GM12878 (cell line): ENCODE data around the gene ABCB9.

Source experiments
- CHD1 ChIP-seq: IDR thresholded peaks from 2 replicates; pipeline ENCODE4 v1.6.1; 2012; ENCODE audit warnings: low read depth, low read length, improper control_type of control experiment
- LARP7 ChIP-seq: fragments of 450-650 bp; IDR thresholded peaks from 2 replicates; pipeline ENCODE4 v1.6.1; 2017; ENCODE audit warnings: mild to moderate bottlenecking
- NBN ChIP-seq: fragments of 450-650 bp; IDR thresholded peaks from 2 replicates; pipeline ENCODE4 v1.6.1; 2016
- NR2C1 ChIP-seq: fragments of 450-650 bp; IDR thresholded peaks from 2 replicates; pipeline ENCODE4 v1.6.1; 2017; ENCODE audit warnings: antibody characterized with exemption, mild to moderate bottlenecking, moderate library complexity
- POLR2AphosphoS2 ChIP-seq: IDR thresholded peaks from 2 replicates; pipeline ENCODE4 v1.6.1; 2011; ENCODE audit warnings: low read depth, mild to moderate bottlenecking, low read length, improper control_type of control experiment, moderate library complexity
- POLR2AphosphoS5 ChIP-seq: IDR thresholded peaks from 2 replicates; pipeline ENCODE4 v1.6.1; 2011; ENCODE audit warnings: mild to moderate bottlenecking, low read length, inconsistent platforms
- RBBP5 ChIP-seq: fragments of 200-600 bp; sonication (generic); conservative IDR thresholded peaks from 2 replicates; pipeline ENCODE4 v1.6.1; 2016
- SMC3 ChIP-seq: IDR thresholded peaks from 2 replicates; pipeline ENCODE4 v1.6.1; 2011; ENCODE audit warnings: low read length, improper control_type of control experiment, borderline replicate concordance
- TF ChIP-seq, protein P1 (sequence below): IDR thresholded peaks from 2 replicates; pipeline ENCODE4 v1.6.1; 2011; ENCODE audit warnings: borderline replicate concordance, low read depth, mild to moderate bottlenecking, moderate library complexity, mixed read lengths, low read length; ENCODE audit not compliant: insufficient read depth; ENCODE audit errors: extremely low read length
- TF ChIP-seq, protein P2 (sequence below): IDR thresholded peaks from 2 replicates; pipeline ENCODE4 v1.6.1; 2012; ENCODE audit warnings: low read depth, low read length, improper control_type of control experiment
- TF ChIP-seq, protein P3 (sequence below): IDR thresholded peaks from 2 replicates; pipeline ENCODE4 v1.6.1; 2012; ENCODE audit warnings: low read depth, low read length, improper control_type of control experiment
- TF ChIP-seq, protein P4 (sequence below), 3 experiments: IDR thresholded peaks in 2 of 3; conservative IDR thresholded peaks in 1 of 3; 2 replicates each; pipeline ENCODE4 v1.5.1; 2011; ENCODE audit warnings: low read depth in 3 of 3, low read length in 3 of 3, mild to moderate bottlenecking in 3 of 3, control low read depth in 2 of 3, moderate library complexity in 2 of 3, inconsistent platforms in 1 of 3, mixed read lengths in 1 of 3; ENCODE audit not compliant: control insufficient read depth in 2 of 3, insufficient read depth in 1 of 3; ENCODE audit errors: extremely low read depth in 1 of 3
- TF ChIP-seq, protein P5 (sequence below): IDR thresholded peaks from 2 replicates; pipeline ENCODE4 v1.6.1; 2011; ENCODE audit warnings: low read depth, mild to moderate bottlenecking, low read length, moderate library complexity, borderline replicate concordance; ENCODE audit errors: extremely low read depth
- TF ChIP-seq, protein P6 (sequence below): IDR thresholded peaks from 2 replicates; pipeline ENCODE4 v1.6.1; 2012; ENCODE audit warnings: mild to moderate bottlenecking, low read depth, low read length

DNA sequence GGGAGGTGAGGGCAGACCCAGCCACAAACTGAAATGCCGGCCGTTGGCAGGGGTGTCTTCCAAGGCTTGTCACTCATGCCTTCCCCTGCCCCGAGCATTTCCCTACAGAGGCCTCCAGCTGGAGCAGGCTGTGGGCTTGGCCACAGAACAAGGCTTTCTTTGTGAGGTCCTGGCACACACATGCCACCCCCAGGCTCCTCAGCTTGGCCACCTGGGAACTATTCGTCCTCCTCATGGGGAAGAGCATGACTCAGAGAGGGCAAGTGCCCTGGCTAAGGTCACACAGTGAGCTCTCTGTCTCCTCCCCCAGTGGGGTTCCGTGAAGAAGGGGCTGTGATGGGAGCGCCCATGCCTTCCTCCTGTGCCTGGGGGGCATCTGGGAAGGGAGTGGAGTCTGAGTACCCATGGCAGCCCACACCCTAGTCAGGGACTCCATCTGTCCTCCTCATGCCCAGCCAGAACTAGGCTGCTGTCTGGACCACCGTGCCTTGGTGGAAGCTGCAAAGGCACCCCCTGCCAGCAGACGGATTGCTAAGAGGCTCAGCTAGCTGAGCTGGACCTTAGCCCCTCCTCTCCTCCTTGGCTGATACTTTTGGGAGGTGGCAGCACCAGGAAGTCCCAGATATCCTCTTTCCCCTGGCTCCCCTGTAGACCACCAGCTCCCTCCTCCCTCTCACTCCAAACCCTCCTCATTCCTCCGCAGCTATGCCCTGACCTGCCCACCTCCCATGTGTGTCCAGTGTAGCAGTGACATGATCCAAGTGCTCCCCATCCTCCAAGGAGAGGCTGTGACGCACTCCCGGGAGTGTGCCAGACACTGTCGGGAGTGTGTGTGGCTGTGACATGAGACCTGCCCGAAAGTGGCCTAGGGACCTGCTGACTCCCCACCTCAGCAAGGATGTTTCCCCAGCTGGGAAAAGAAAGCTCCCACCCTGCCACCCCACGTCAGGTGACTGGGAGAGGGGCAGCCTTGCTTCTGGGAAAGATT is 21.4 kb downstream of the ABCB9 start:
- TF ChIP-seq, protein P1, sequence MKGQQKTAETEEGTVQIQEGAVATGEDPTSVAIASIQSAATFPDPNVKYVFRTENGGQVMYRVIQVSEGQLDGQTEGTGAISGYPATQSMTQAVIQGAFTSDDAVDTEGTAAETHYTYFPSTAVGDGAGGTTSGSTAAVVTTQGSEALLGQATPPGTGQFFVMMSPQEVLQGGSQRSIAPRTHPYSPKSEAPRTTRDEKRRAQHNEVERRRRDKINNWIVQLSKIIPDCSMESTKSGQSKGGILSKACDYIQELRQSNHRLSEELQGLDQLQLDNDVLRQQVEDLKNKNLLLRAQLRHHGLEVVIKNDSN: no peak
- TF ChIP-seq, protein P2, sequence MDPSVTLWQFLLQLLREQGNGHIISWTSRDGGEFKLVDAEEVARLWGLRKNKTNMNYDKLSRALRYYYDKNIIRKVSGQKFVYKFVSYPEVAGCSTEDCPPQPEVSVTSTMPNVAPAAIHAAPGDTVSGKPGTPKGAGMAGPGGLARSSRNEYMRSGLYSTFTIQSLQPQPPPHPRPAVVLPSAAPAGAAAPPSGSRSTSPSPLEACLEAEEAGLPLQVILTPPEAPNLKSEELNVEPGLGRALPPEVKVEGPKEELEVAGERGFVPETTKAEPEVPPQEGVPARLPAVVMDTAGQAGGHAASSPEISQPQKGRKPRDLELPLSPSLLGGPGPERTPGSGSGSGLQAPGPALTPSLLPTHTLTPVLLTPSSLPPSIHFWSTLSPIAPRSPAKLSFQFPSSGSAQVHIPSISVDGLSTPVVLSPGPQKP: no peak
- TF ChIP-seq POLR2AphosphoS2 (no peak), NR2C1 (no peak), NBN (no peak), CHD1 (no peak), RBBP5 (no peak), SMC3 (no peak), LARP7 (no peak), POLR2AphosphoS5 (no peak)
- TF ChIP-seq, protein P3, sequence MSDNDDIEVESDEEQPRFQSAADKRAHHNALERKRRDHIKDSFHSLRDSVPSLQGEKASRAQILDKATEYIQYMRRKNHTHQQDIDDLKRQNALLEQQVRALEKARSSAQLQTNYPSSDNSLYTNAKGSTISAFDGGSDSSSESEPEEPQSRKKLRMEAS: no peak
- TF ChIP-seq, protein P4, sequence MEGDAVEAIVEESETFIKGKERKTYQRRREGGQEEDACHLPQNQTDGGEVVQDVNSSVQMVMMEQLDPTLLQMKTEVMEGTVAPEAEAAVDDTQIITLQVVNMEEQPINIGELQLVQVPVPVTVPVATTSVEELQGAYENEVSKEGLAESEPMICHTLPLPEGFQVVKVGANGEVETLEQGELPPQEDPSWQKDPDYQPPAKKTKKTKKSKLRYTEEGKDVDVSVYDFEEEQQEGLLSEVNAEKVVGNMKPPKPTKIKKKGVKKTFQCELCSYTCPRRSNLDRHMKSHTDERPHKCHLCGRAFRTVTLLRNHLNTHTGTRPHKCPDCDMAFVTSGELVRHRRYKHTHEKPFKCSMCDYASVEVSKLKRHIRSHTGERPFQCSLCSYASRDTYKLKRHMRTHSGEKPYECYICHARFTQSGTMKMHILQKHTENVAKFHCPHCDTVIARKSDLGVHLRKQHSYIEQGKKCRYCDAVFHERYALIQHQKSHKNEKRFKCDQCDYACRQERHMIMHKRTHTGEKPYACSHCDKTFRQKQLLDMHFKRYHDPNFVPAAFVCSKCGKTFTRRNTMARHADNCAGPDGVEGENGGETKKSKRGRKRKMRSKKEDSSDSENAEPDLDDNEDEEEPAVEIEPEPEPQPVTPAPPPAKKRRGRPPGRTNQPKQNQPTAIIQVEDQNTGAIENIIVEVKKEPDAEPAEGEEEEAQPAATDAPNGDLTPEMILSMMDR (IDR thresholded peaks at IDR 0.05 in 2 of 3, conservative IDR thresholded peaks at IDR 0.05 in 1 of 3; ENCODE audit: control insufficient read depth in 2 of 3, extremely low read depth in 1 of 3, insufficient read depth in 1 of 3, low read depth in 3 of 3, low read length in 3 of 3): no peak
- TF ChIP-seq, protein P5, sequence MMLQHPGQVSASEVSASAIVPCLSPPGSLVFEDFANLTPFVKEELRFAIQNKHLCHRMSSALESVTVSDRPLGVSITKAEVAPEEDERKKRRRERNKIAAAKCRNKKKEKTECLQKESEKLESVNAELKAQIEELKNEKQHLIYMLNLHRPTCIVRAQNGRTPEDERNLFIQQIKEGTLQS: no peak
- TF ChIP-seq, protein P6, sequence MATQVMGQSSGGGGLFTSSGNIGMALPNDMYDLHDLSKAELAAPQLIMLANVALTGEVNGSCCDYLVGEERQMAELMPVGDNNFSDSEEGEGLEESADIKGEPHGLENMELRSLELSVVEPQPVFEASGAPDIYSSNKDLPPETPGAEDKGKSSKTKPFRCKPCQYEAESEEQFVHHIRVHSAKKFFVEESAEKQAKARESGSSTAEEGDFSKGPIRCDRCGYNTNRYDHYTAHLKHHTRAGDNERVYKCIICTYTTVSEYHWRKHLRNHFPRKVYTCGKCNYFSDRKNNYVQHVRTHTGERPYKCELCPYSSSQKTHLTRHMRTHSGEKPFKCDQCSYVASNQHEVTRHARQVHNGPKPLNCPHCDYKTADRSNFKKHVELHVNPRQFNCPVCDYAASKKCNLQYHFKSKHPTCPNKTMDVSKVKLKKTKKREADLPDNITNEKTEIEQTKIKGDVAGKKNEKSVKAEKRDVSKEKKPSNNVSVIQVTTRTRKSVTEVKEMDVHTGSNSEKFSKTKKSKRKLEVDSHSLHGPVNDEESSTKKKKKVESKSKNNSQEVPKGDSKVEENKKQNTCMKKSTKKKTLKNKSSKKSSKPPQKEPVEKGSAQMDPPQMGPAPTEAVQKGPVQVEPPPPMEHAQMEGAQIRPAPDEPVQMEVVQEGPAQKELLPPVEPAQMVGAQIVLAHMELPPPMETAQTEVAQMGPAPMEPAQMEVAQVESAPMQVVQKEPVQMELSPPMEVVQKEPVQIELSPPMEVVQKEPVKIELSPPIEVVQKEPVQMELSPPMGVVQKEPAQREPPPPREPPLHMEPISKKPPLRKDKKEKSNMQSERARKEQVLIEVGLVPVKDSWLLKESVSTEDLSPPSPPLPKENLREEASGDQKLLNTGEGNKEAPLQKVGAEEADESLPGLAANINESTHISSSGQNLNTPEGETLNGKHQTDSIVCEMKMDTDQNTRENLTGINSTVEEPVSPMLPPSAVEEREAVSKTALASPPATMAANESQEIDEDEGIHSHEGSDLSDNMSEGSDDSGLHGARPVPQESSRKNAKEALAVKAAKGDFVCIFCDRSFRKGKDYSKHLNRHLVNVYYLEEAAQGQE: no peak
